Heart left ventricle (tissue), 16 donors: Measurements from ENCODE around the gene AFAP1. TPM values are rescaled to one million over a fixed set of nuclear protein-coding genes. Genes with fewer than 3 reads are reported as not detected.

Experiments used
- ATAC-seq, 4 donors: fragments of 200-7000 bp; cut with Tn5 transposase; one replicate each; pipeline ENCODE4 v1.9.1; 2020 to 2022; ENCODE audit warnings: moderate library complexity in 4 of 4, mild to moderate bottlenecking in 3 of 4, moderate number of reproducible peaks in 1 of 4
- DNase-seq, 5 donors: peaks; one replicate each; pipeline ENCODE4 v3.0.0-alpha.2; 2020
- H3K27ac ChIP-seq, 12 donors: fragments of 200-600 bp; sonication (generic) in 4 of 12; one replicate each; pipeline versions ENCODE4 v1.5.0 to v1.8.0; 2016 to 2022; ENCODE audit warnings: mild to moderate bottlenecking in 2 of 12
- H3K27me3 ChIP-seq, 9 donors: fragments of 200-600 bp; sonication (generic) in 2 of 9; one replicate each; pipeline versions ENCODE4 v1.5.1 to v1.8.0; 2016 to 2022; ENCODE audit warnings: mild to moderate bottlenecking in 3 of 9
- H3K36me3 ChIP-seq, 9 donors: fragments of 200-600 bp; sonication (generic) in 2 of 9; one replicate each; pipeline versions ENCODE4 v1.5.0 to v1.8.0; 2018 to 2022; ENCODE audit warnings: mild to moderate bottlenecking in 2 of 9
- H3K4me1 ChIP-seq, 12 donors: fragments of 200-600 bp; sonication (generic) in 4 of 12; one replicate each; pipeline versions ENCODE4 v1.5.0 to v1.8.0; 2016 to 2022; ENCODE audit warnings: mild to moderate bottlenecking in 3 of 12
- H3K4me3 ChIP-seq, 12 donors: fragments of 200-600 bp; sonication (generic) in 4 of 12; one replicate each; pipeline versions ENCODE4 v1.5.0 to v1.8.0; 2017 to 2022; ENCODE audit warnings: mild to moderate bottlenecking in 9 of 12, moderate library complexity in 4 of 12
- H3K9me3 ChIP-seq, 12 donors: fragments of 200-600 bp; sonication (generic) in 4 of 12; one replicate each; pipeline versions ENCODE4 v1.5.0 to v1.8.0; 2016 to 2022; ENCODE audit warnings: mild to moderate bottlenecking in 1 of 12
- POLR2A ChIP-seq, 2 donors: fragments of 450-650 bp; IDR thresholded peaks; one replicate each; pipeline ENCODE4 v1.6.1; 2017; ENCODE audit warnings: antibody characterized with exemption in 2 of 2, mild to moderate bottlenecking in 2 of 2, moderate library complexity in 2 of 2
- WGBS, 4 donors: extraction: QIAGEN DNeasy Blood & Tissue Kit in 2 of 4; methylation state at CpG; one replicate each; pipeline versions ENCODE4 v1.1.5 to v1.1.7; 2013 to 2018; 5-methylcytosine and 5-hydroxymethylcytosine counted together
- intact Hi-C, 10 donors: fragments of 100-400 bp; cut with DNase I; formaldehyde crosslinking; loops; one replicate each; pipeline versions ENCODE4 v1.11.1 to v1.14.2; 2022
- polyA plus RNA-seq, 2 donors: library from polyadenylated mRNA; stranded (reverse); fragments of 200-250 nt; gene quantifications; one replicate each; pipeline ENCODE4 v1.2.3, GENCODE V29; 2013
- total RNA-seq, 9 donors: library from RNA; depleted of rRNA in 2 of 9; stranded (reverse); fragments of >200 nt in 2 of 9; fragmentation: NEBNext Ultra II Directional in 3 of 9; extraction: Animal tissue kit (Norgen Biotek cat#: 25700) in 3 of 9; gene quantifications; one replicate each; pipeline versions ENCODE4 v1.1.0 to v1.2.4, GENCODE V29; 2016 to 2023
- TF ChIP-seq, protein P1 (sequence below), 12 donors: fragments of 200-600 bp; sonication (generic) in 4 of 12; IDR thresholded peaks; one replicate each; pipeline versions ENCODE4 v1.5.0 to v1.8.0; 2018 to 2022; ENCODE audit warnings: antibody characterized with exemption in 12 of 12, mild to moderate bottlenecking in 5 of 12
- donor health status: ischemic (EF 13 %, LVEDD 7.1; RV severe dilation, severe dysfunction).
- donor health status: healthy with polysubstance abuse.
- donor health status: DM: no; HTN: yes; CAD: no.
- donor health status: DM: no; HTN: no; CAD: no.
- donor health status: ischemic (EF 25% LVEDD 6.9; RV normal size, moderate dysfunction).
- donor health status: ischemic (EF 25% LVEDD 5.7; RV mildly dilated, moderate dysfunction).
- donor health status: healthy.
- donor health status: DM: yes; HTN: yes; CAD: no.
- donor health status: ischemic (EF 35%, LVEDD 5.7; RV mildly dilated, moderate dysfunction).
- donor health status: nonischemic (EF 11% LVEDD 7.7; RV severe dilation, severe dysfunction).
- donor health status: DM: yes; HTN: yes; CAD: no.
- donor health status: PGD.
- donor health status: ischemic (EF 29% LVEDD 5.4; RV normal size, mild dysfunction).
- donor health status: nonischemic (EF 23%, LVEDD 6.1; RV moderate dilation, normal function).

The AFAP1 gene
- total and polyA plus RNA-seq, 11 donors: 2.0 to 18.0 (median 7.0) TPM

DNA sequence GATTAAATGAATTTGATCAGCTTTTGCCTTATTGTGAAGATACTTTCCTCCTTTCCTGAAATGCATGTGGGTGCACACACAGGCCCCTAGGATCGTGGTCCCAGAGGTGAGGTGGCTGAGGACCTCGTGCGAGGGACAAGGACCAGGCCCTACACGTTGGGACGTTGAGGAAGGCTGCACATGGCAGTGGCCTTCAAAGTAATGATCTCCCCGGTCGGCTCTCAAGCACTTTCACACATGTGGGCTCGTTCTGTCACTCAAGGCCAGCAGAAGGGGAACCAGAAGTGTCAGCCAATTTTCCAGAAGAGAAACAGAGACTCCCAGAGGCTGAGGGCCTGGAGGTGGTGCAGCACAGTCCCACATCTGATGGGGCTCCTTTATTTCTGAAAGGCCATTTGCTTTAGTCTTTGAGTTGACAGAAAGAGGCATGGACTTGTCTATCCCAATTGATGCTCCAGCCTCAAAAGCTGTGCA is 196.8 kb downstream of the AFAP1 start:
- TF ChIP-seq, protein P1, sequence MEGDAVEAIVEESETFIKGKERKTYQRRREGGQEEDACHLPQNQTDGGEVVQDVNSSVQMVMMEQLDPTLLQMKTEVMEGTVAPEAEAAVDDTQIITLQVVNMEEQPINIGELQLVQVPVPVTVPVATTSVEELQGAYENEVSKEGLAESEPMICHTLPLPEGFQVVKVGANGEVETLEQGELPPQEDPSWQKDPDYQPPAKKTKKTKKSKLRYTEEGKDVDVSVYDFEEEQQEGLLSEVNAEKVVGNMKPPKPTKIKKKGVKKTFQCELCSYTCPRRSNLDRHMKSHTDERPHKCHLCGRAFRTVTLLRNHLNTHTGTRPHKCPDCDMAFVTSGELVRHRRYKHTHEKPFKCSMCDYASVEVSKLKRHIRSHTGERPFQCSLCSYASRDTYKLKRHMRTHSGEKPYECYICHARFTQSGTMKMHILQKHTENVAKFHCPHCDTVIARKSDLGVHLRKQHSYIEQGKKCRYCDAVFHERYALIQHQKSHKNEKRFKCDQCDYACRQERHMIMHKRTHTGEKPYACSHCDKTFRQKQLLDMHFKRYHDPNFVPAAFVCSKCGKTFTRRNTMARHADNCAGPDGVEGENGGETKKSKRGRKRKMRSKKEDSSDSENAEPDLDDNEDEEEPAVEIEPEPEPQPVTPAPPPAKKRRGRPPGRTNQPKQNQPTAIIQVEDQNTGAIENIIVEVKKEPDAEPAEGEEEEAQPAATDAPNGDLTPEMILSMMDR (IDR thresholded peaks at IDR 0.05): no peak
- no peak for TF ChIP-seq POLR2A (IDR thresholded peaks at IDR 0.05)
- no peaks in the 10 kb centered on the region for H3K9me3 ChIP-seq
- no peak overlapping the region for H3K27ac ChIP-seq
- no peaks in the 10 kb centered on the region for H3K27me3 ChIP-seq
- intact Hi-C loops: no loop called here
- H3K36me3 ChIP-seq: no peaks in the 10 kb centered on the region
- peak in 1 of 5 donors; percentile 28 for DNase-seq
- 70 to 83% (median 80%) methylated on average over 8 of the region's 8 CpGs for WGBS, 4 donors
- ATAC-seq: no peak
- no peak overlapping the region for H3K4me3 ChIP-seq
- peaks cover 0 to 18% (median 0%) of the 10 kb centered on the region in 12 donors for H3K4me1 ChIP-seq

DNA sequence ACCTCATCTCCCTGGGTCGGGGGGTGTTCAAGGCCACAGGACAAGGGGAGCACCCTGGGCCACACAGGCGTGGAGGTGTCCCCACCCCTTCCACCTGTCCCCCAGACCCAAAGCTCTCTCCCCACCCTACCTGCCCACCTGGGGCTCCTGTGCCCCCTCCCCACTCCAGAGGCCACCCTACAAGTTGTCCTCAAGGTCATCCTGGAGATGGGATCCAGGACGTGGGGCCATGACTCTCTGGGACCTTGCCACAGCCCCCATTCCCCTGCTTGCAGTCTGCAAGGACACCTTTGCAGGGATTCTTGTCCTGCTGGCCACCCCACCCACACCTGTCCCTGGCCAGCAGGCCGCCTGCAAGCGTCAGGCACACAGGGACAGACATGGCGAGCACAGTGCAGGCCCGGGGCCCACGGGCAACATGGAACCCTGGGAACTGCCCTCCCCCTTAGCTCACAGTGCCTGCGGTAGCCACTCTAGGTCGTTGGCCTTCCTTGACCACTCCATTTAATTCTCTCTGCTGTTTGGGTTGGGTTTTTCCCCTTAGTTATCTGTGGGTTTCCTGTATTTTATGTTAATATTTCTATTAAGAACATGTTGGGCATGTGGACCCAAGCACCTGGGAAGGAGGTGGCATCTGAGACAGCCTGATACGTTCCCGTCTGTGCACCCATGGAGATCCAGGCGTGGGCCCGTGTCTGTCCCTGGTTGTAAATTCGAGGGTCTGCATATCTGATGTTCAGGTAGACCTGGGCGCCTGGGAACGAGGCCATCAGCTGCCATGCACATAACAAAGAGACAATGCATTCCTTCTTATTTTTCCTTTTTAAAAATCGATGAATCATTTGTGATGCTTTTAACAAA is 197.5 kb downstream of the AFAP1 start:
- TF ChIP-seq, protein P1 (IDR thresholded peaks at IDR 0.05): no peak
- TF ChIP-seq POLR2A (IDR thresholded peaks at IDR 0.05): no peak
- ATAC-seq (no peak), DNase-seq (peak in 1 of 5 donors; percentile 23)
- Histone ChIP-seq H3K27ac (no peak overlapping the region), H3K36me3 (no peaks in the 10 kb centered on the region), H3K4me1 (peaks cover 0 to 14% (median 0%) of the 10 kb centered on the region in 12 donors), H3K27me3 (no peaks in the 10 kb centered on the region), H3K4me3 (no peak overlapping the region), H3K9me3 (no peaks in the 10 kb centered on the region)
- 93 to 96% (median 93%) methylated on average over 16 to 18 of the region's 18 CpGs for whole genome bisulfite sequencing, 4 donors
- intact Hi-C loops: no loop called here

DNA sequence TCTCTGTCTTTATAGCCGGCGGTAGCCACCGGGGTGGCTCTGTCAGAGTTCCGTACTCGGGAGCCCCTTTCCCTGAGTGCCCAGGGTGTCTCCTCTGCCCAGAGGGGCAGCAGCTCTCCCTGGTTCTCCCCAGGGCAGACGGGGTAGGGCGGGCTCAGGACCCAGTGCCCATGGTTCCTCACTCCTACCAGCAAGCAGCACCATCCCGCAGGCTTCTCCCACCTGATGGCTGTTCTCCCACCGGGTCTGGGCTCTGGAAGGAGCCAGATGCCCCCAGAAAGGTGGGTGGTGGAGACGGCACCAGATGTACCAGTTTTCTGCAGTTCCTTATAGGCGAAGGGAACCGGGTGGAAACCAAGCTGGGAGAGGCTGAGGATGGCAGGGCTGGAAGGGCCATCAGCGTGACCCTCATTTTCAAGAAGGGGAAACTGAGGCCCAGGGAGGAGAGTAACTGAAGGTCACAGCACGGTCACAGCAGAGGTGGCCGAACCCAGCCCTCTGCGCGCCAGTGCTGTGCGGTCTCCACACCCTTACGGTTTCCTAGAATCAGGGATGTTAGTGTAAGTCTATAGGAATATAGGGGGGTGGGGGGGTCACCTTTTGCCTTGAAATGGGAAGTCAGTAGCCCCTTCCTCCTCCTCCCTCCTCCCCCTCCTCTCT is 198.7 kb downstream of the AFAP1 start:
- no peak for TF ChIP-seq POLR2A (IDR thresholded peaks at IDR 0.05)
- TF ChIP-seq, protein P1 (IDR thresholded peaks at IDR 0.05): no peak
- no peak for ATAC-seq
- 92 to 96% (median 96%) methylated on average over 17 to 19 of the region's 19 CpGs for WGBS, 4 donors
- Histone ChIP-seq H3K27me3 (no peaks in the 10 kb centered on the region), H3K27ac (no peak overlapping the region), H3K4me1 (peaks cover 0 to 14% (median 0%) of the 10 kb centered on the region in 12 donors), H3K4me3 (no peak overlapping the region), H3K9me3 (no peaks in the 10 kb centered on the region), H3K36me3 (no peaks in the 10 kb centered on the region)
- DNase-seq: peak in 1 of 5 donors; percentile 28
- intact Hi-C loops: no loop called here
